Effector memory CD4-positive, alpha-beta T cell (primary cell): ENCODE measurements around the gene FBXW5.
A peak's percentile ranks its signal among the peaks of the same experiment; 100 is the strongest.

Experiments
- DNase-seq, 3 donors: peaks; one replicate each; pipeline ENCODE4 v3.0.0-alpha.2; 2020
- H3K27ac ChIP-seq: 2 replicates; pipeline ENCODE4 v1.7.0; 2013; ENCODE audit warnings: mild to moderate bottlenecking, low read length, moderate library complexity; ENCODE audit not compliant: insufficient read depth, poor library complexity, severe bottlenecking
- H3K27me3 ChIP-seq: replicated peaks from 2 replicates; pipeline ENCODE4 v1.7.0; 2013; ENCODE audit warnings: mild to moderate bottlenecking, low read length; ENCODE audit not compliant: insufficient read depth, control insufficient read depth, poor library complexity, severe bottlenecking
- H3K36me3 ChIP-seq: 2 replicates; pipeline ENCODE4 v1.7.0; 2013; ENCODE audit warnings: mild to moderate bottlenecking, low read length, moderate library complexity; ENCODE audit not compliant: control insufficient read depth, insufficient read depth
- H3K4me1 ChIP-seq: 2 replicates; pipeline ENCODE4 v1.7.0; 2013; ENCODE audit warnings: low read length, mild to moderate bottlenecking; ENCODE audit not compliant: control insufficient read depth, insufficient read depth, poor library complexity, severe bottlenecking
- H3K4me3 ChIP-seq: 2 replicates; pipeline ENCODE4 v1.7.0; 2013; ENCODE audit warnings: low read length, low read depth, mild to moderate bottlenecking; ENCODE audit not compliant: insufficient read depth, poor library complexity, severe bottlenecking
- H3K9me3 ChIP-seq: 2 replicates; pipeline ENCODE4 v1.7.0; 2013; ENCODE audit warnings: mild to moderate bottlenecking, low read length, moderate library complexity; ENCODE audit not compliant: control insufficient read depth

The FBXW5 gene

GRCh38 chr9:136955202-136955942 is 10.8 kb upstream of the FBXW5 start:
- Histone ChIP-seq H3K4me1 (peaks cover 18% of the 10 kb centered on the region), H3K36me3 (no peaks in the 10 kb centered on the region), H3K4me3 (no peak overlapping the region), H3K27ac (no peak overlapping the region), H3K27me3 (no peaks in the 10 kb centered on the region), H3K9me3 (no peaks in the 10 kb centered on the region)
- no peak for DNase-seq

- Histone ChIP-seq H3K4me3 (no peak overlapping the region), H3K36me3 (no peaks in the 10 kb centered on the region), H3K27me3 (no peaks in the 10 kb centered on the region), H3K27ac (no peak overlapping the region), H3K4me1 (peaks cover 15% of the 10 kb centered on the region), H3K9me3 (no peaks in the 10 kb centered on the region)
- DNase-seq, result no peak
Observed at GRCh38 chr9:136954270-136955083, 9.9 kb upstream of the FBXW5 start.

GRCh38 chr9:136953771-136954269 is 9.3 kb upstream of the FBXW5 start:
- no peak overlapping the region for H3K4me3 ChIP-seq
- H3K27ac ChIP-seq, result no peak overlapping the region
- H3K36me3 ChIP-seq, result no peaks in the 10 kb centered on the region
- H3K9me3 ChIP-seq, result no peaks in the 10 kb centered on the region
- no peaks in the 10 kb centered on the region for H3K27me3 ChIP-seq
- H3K4me1 ChIP-seq, result peaks cover 13% of the 10 kb centered on the region
- DNase-seq, result no peak

GRCh38 chr9:136952876-136953770 is 8.6 kb upstream of the FBXW5 start:
- no peak for DNase-seq
- Histone ChIP-seq H3K36me3 (no peaks in the 10 kb centered on the region), H3K9me3 (no peaks in the 10 kb centered on the region), H3K27me3 (no peaks in the 10 kb centered on the region), H3K27ac (no peak overlapping the region), H3K4me3 (no peak overlapping the region), H3K4me1 (peaks cover 12% of the 10 kb centered on the region)

- H3K4me3 ChIP-seq, result no peak overlapping the region
- H3K27ac ChIP-seq, result no peak overlapping the region
- H3K36me3 ChIP-seq, result no peaks in the 10 kb centered on the region
- no peak for DNase-seq
- peaks cover 12% of the 10 kb centered on the region for H3K4me1 ChIP-seq
- H3K27me3 ChIP-seq, result no peaks in the 10 kb centered on the region
- H3K9me3 ChIP-seq, result no peaks in the 10 kb centered on the region
Observed at GRCh38 chr9:136952321-136952850, 7.8 kb upstream of the FBXW5 start.

- DNase-seq, result no peak
- no peak within 1 kb of the TSS for H3K27ac ChIP-seq
- H3K36me3 ChIP-seq, result no peaks in the 10 kb centered on the region
- no peaks in the 10 kb centered on the region for H3K9me3 ChIP-seq
- H3K4me3 ChIP-seq, result no peak within 1 kb of the TSS
- H3K4me1 ChIP-seq, result peaks cover 12% of the 10 kb centered on the region
- no peaks in the 10 kb centered on the region for H3K27me3 ChIP-seq
Observed at GRCh38 chr9:136951541-136952320, 7.2 kb upstream of the FBXW5 start, which contains the start of gene LCN12. Gene LCN12, plus strand, starts transcription at chr9:136952273. Its CDS starts 55 bp downstream, at chr9:136952328.

GRCh38 chr9:136950656-136951276 is 6.2 kb upstream of the FBXW5 start:
- Histone ChIP-seq H3K4me1 (peaks cover 12% of the 10 kb centered on the region), H3K36me3 (no peaks in the 10 kb centered on the region), H3K4me3 (peak overlapping the region; percentile 62), H3K9me3 (no peaks in the 10 kb centered on the region), H3K27ac (peak overlapping the region; percentile 72), H3K27me3 (no peaks in the 10 kb centered on the region)
- no peak for DNase-seq

GRCh38 chr9:136949817-136950655 is 5.5 kb upstream of the FBXW5 start:
- peak; percentile 89 to 97 (median 95) for DNase-seq
- no peaks in the 10 kb centered on the region for H3K36me3 ChIP-seq
- H3K27ac ChIP-seq, result peak overlapping the region; percentile 72
- H3K9me3 ChIP-seq, result no peaks in the 10 kb centered on the region
- H3K4me1 ChIP-seq, result peaks cover 13% of the 10 kb centered on the region
- peak overlapping the region; percentile 62 for H3K4me3 ChIP-seq
- no peaks in the 10 kb centered on the region for H3K27me3 ChIP-seq
